Urothelium cell line (cell line): ENCODE data around the gene AK2.
"Not testable (repeated sequence)": the region's sequence is repeated elsewhere in the genome, so short reads cannot be mapped to it uniquely, and the experiment has no call there.

Source experiments
- DNase-seq: peaks from one replicate; pipeline ENCODE4 v3.0.0; 2011; ENCODE audit warnings: low spot score, mixed read lengths
- FAIRE-seq: peaks from 2 replicates; lab custom pipeline; 2011; peaks lifted over from hg19 to GRCh38; lab: Jason Lieb, UNC

The AK2 gene

DNA sequence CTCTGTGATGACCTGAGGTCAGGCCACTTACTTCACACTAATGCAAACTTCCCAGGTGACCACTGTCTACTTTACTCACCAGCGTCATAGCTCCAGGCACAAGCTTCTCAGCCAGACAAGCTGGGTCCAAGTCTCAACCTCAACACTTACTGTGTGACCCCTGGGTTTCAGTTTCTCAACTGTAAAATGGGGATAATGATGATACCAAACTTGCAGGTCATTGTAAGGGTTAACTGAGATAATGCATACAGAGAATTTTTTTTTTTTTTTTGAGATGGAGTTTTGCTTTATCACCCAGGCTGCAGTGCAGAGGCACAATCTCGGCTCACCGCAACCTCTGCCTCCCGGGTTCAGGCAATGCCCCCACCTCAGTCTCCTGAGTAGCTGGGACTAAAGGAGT lies 34.7 kb downstream of the AK2 start:
- no peak for FAIRE-seq
- DNase-seq = no peak

DNA sequence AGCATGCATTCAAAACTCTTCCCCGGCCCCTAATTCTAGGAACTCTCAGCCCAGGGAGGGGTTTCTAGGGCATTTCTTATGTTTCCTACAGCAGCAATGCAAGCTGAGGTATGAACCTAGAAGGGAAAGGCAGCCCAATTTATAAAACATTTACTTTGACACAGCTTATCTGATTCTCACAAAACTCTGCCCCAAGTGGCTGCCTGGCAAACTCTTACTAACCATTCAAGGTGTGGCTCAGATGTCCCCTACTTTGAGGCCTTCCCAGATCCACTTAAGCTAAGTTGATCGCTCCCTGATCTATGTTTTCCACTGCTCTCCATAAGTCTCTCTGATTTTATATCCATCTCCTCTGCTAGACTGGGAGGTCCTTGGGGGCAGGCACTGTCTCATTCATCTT lies 35.4 kb downstream of the AK2 start:
- no peak for DNase-seq
- no peak for FAIRE-seq

DNA sequence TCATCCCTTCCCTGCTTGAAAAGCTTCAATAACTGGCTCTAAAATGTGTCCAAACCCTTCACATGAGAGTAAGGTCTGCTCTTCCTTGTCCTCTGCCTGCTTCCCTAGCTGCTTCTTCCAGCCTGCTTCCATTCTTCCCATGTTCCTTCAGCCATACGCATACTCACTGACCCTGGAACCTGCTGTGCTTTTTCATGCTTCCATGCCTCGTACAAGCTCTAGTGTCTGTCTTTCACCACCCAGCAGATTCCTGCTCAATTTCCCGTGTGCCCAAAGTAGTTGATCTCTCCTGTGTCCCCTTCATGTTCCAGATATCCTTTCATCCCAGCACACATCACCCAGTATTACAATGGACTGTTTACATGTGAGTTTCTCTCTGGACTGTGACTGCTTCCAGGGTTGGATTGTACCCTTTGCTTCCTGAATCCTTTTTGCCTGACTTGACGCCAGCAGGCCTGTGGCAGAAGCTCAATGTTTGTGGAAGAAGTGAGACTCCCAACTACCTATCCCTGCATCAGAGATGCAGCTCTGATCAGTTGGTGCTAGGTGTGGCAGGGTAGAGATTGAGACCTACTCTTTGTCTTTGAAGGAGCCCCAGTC lies 36.2 kb downstream of the AK2 start:
- no peak for DNase-seq
- FAIRE-seq = no peak

DNA sequence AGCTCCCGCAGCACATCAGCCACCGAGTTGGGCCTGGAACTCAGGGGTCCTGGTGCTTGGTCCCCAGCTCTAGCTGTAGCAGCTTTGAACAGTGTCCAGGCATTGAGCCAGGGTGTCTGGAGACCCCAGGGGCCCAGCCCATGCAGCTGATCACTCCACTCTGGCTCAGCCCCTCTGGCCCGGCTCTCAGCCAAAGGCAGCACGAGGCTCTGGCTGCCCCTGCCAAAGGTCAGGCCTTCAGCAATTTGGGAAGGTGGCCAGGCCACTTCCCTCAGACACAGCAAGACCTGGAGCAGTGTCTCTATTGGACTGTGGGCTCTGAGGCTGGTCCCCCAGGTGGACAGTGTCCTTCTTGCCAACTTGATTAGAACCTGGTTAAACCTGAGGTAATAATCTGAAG lies 37.7 kb downstream of the AK2 start:
- DNase-seq (no peak), FAIRE-seq (no peak)

DNA sequence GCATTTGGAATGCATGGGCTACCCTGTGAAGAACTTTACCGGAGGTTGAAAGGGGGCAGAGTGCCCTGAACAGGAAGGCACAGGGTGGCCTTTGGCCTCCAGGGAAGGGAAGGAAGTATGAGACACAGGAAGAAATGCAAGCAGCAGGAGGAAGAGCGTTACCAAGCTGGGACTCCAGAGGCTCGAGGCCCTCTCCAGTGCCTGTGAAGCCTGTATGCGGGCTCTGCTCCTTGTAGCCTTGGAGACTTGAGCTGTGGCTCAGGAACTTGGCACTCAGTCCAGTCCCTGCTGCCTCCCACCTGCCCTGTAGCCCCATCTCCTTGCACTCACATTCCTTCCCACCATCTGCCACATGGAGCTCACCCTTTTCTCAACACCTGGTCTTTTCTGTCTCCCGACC lies 38.6 kb downstream of the AK2 start:
- no peak for DNase-seq

DNA sequence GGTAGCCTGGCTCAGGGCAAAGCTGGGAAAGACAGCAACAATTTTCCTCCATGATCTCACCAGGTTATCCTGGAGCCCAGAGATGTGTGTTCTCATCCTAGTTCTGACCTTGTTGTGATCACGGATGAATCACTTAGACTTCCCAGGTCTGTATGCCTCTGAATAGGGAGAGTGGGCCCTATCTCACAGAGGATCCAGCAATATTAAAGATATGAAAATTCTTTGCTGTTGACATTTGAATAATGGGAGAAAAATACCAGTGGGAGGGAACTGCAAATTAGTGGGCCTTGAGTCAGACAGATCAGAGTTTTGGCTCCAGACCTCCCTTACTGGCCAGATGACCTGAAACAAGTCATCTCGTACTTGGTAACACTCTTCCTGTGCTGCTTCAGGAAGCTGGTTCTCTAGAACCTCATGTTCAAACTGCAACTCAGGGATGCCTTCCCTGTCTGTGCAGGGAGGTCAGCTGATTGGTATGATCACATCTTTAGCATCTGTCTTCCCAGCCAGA lies 39.2 kb downstream of the AK2 start:
- DNase-seq (no peak), FAIRE-seq (no peak)

More for the DNA sequence above, 38.6 kb downstream of the AK2 start:
- FAIRE-seq = no peak

DNA sequence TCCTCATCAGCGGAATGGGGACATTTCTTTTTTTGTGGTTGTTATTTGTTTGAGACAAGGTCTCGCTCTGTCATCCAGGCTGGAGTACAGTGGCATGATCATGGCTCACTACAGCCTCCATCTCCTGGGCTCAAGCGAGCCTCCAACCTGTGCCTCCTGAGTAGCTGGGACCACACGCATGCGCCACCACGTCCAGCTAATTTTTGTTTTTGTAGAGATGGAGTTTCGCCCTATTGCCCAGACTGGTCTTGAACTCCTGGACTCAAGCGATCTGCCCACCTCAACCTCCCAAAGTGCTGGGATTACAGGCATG lies 43.4 kb downstream of the AK2 start:
- not testable (repeated sequence) for DNase-seq

DNA sequence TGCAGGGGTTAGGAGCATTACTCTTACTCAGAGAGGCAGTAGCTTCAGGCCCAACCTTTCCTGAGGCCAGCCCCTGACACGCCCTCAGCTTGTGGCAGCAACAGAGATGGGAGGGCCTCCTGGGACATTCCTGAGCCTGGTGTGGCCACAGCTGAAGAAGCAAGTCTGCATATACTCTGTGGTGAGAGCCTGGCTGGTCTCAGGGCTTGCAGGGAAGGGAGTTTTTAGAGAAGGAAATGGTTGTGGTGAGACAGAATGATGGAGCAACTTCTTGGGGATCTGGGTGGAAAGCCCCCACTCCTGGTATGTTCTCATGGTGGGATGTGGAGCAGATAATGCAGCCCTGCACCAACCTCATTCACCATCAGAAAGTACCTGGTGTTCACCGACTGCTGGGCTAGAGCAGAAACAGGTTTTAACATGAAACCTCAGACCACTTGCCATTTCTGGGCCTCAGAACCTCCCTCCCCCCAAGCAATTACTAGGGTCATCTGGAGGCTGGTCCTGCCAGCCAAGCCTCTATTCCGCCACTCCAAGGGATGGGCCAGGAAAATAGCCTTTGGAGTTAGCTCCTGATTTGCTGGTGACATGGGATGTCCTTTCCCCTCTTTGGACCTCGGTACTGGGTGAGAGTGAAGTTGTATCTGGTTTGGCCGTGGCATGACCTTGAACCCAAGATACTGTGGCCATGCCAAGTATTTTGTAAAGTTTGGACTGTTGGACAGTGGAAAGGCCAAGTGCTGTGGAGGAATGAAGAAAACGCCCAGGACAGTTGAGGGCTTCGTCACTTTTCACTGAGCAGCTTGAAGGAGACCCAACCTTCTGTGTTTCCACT lies 44.0 kb downstream of the AK2 start:
- FAIRE-seq (no peak), DNase-seq (peak; percentile 94)

More for the DNA sequence above, 43.4 kb downstream of the AK2 start:
- FAIRE-seq = not testable (repeated sequence)

DNA sequence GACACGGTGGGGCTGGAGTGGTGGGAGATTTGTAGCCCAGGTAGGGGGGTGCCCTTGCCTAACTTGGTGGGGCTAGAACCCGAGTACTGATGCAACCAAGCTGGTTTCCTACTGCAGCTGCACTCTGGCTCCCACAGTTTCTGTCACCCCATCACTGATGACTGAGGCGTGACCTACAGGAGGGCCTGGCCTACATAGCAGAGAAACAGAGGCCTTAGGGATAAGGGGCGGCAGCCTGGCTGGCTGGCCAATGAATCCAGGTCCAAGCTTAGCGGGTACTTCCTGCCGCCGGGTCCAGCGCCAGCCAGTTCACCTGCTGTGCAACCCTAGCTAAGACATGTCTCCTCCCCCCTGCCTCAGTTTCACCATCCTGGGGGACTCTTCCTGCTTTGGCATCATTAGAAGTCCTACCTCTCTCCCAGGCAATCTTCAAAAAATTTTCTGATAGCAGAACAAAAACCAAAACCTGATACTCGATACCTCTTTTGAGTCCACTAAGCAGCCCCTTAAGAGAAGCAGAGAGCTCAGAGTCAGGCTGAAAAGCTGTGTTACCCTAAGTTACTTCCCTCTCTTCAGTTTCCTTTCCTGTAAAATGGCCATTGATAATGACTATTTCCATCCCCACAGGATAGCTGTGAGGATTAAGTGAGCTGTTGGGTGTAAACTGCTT lies 44.7 kb downstream of the AK2 start:
- no peak for FAIRE-seq

DNA sequence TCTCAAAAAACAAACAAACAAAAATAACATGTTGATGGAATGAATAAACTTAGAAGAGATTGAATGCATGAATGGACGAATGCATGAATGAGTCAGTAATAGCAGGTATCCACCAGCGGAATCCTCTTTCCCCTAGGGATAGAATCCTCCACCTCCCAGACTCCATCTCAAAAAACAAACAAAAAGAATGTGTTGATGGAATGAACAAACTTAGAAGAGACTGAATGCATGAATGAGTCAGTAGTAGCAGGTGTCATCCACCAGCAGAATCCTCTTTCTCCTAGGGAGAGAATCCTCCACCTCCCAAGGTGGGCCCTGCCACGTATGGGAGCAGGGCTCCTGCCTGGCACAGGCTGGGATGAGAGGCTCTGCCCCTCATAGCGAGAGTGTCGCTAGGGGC lies 45.3 kb downstream of the AK2 start:
- DNase-seq (peak; percentile 14), FAIRE-seq (no peak)

More for the DNA sequence above, 44.7 kb downstream of the AK2 start:
- no peak for DNase-seq

DNA sequence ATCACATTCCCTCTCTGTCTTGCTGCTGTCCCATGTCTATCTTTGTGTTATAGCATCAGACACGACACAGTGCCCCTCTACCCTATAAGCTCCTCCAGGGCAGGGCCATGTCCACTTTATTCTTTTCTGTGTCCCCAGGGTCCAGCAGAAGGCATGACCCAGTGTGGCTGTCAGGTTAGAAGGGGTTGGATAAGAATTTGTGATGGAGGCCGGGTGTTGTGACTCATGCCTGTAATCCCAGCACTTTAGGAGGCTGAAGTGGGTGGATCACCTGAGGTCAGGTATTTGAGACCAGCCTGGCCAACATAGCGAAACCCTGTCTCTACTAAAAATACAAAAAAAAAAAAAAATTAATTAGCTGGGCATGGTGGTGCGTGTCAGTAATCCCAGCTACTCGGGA lies 45.8 kb downstream of the AK2 start:
- DNase-seq (no peak), FAIRE-seq (peak; percentile 5)

DNA sequence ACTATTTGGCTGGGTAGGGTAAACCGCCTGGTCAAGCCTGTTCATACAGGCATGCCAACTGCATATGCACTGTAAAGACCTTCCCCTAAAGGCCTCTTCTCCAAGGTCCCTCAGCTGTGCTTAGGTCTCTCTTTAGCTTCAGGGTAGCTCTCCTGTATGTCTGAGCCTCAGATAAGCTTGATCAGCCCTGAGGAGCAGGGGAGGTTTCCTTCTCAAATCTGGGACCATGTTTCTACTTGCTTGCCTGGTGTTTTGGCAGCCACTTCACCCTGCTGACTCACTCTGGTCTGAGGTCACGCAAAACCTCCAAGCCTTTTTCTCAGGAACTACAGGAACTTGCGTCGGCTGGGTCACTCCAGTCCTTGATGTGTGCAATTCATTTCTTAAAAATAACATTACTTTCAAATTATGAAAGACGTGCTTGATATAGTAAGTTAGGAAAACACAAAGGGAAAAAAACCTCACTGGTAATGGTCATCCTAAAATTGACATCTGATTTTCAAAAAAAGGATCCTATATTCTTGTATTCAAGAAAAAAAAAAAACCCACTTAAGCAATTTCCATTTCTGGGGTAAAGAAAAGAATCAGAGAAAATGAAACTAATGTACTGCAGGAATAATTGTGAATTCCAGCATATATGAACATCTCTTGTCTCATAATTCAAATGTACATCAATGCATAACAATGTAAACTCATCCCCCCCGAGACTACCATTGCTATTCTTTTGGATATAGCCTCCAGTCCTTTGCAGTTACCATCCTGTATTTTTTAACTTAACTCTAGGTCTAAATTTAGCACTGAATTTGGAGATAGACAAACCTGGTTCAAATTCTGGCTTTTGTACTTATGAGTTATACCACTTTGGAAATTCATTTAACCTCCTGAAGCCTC lies 47.3 kb downstream of the AK2 start:
- FAIRE-seq = no peak
- DNase-seq = peak; percentile 80

DNA sequence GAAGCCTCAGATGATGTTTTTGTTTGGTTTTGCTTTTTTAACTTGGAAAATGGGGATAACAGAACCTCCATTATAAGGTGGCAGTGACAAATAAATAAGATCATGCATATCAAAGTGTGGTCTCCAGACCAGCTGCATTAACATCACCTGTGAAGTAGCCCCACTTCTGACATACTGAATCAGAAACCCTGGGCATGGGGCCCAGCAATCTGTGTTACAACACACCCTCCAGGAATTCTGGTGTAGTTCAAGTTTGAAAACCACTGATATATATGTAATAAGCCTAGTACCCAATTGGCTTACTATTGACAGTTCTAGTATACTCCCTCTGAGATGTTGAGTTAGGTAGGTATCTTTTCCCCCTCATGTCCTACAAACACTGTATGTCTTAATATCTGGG lies 48.0 kb downstream of the AK2 start:
- no peak for DNase-seq
- peak; percentile 32 for FAIRE-seq

DNA sequence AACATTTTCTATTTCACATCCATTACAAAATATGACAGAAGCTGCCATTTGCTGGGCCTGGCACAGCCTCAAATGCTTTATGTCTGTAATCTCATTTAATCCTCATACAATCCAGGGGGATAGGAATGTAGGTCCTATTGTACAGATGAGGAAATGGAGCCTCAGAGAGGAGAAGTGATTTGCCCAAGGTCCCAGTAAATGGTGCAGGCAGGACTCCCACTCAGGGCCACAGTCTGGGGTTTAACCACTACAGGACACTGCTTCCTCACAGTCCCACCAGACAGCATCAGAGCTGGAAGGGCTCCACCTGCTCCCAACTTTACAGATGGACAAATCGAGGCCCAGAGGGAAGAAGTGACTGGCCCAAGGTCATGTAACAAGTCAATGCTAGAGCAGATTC lies 51.5 kb downstream of the AK2 start:
- DNase-seq = no peak
- FAIRE-seq = no peak

DNA sequence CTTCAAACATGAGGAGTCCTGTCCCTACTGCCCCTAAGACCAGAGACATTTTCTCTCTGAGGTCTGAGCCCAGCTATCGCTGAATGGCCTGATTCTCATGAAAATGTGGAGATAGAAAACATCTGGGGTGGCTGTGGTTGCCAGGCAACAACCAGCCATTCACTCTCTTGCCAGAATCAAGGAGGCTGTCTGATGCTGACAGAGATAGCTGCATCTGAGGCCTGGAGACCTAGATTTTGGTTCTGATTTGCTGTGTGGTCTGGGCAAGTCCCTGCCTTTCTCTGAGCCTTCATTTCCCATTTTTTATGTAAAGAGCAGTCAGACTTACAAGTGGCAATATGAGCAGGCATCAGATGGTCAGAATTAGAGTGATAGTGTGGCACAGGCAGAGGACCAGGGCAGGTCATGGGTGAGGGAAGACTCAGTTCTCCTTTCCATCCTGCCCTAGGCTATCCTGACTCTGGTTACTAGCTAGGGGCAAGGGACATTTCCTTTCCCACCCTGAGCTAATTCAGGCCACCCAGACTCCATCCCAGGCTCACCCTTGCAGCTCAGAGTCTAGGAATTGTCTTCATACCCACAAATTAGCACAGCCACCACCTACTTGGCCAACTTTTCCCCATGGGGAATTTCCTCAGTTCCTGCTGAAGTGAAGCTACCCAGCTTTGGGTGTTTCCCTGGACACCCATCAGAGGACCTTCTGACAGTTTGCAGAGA lies 52.1 kb downstream of the AK2 start:
- DNase-seq (no peak), FAIRE-seq (no peak)

DNA sequence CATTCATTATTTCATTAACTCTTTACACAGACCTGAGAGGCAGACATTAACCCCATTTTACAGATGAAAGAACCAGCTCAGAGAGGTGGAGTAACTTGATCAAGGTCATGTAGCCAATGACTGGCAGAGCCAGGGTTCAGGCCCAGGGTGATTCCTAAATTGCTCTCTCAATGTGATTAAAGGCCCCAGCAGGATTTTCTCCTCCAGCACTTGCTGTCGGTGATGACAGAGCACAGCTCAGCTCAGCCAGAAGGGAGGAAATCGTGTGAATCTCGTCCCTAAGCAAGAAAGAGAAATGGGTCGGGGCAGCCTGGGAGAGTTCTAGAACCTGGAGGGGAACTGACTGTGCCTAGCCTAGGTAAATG lies 52.6 kb downstream of the AK2 start:
- DNase-seq = no peak
- no peak for FAIRE-seq

DNA sequence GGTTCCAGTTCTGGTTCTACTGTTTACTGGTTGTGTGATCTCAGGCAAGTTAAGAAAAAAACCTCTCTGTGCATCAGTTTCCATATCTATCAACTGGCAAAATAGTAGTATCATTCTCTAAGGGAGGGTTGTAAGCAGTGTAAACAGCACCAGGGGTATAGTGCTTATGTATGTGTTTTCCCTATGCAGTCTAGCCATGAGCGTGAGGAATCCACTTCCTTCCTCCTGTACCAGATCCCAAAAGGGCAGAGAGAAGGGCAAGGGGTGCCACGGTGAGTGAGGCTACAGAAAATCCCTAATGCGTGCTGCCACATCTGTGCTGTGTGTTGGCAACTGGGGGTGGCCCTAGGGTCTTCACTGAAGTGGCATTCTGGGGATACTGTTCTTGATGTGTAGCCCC lies 53.7 kb downstream of the AK2 start:
- no peak for DNase-seq
- no peak for FAIRE-seq

DNA sequence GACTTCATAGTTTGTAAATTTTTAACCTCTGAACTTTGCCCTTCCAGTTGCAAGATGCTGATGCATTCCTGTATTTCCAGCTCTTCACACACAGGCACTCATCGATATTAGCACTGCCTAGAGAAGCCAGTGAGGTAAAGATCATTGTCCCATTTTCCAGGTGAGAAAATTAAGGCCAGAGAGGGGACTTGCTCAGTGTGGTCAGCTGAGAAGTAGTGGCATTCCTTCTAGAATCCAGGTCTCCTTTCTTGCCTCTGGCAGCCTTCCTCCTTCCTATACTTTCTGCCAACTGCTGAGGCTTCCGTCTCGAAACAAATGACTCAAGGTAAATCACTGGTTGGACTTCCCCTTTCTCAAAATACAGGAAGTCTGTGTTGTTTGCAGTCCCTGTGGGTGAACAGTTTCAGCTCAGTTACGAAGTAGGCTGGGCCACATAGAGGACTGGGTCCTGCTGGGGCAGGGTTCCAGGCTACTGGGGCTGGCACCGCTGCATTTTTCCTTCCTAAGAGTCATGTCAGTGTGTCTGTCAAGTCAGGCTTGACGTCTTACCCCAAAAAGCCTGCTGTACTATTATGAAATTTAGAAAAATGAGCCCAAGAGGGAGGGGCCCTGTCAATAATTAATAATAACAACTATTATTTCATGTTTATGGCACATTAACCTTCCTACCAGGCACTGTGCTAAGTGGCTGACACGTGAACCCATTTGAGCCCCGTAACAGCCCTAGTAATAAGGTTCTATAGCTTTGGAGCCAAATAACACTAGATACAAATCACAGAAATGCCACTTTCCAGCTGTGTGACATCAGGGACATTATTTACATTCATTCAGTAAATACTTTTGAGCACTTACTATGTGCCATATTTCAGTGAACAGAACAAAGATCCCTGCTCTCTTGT lies 55.4 kb downstream of the AK2 start:
- FAIRE-seq (no peak), DNase-seq (peak; percentile 51)

DNA sequence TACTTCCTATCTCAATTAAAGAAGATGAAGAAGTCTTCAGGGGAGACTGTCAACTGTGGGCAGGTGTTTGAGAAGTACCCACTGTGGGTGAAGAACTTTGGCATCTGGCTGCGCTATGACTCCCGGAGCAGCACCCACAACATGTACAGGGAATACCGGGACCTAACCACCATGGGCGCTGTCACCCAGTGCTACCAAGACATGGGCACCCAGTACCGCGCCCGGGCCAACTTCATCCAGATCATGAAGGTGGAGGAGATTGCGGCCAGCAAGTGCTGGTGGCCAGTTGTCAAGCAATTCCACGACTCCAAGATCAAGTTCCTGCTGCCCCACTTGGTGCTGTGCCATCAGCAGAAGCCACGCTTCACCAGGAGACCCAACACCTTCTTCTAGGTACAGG lies 56.6 kb downstream of the AK2 start:
- no peak for DNase-seq
- no peak for FAIRE-seq
